Measurements from ENCODE around the gene DOC2B. TPM values are rescaled to one million over a fixed set of nuclear protein-coding genes. Genes with fewer than 3 reads are reported as not detected.
A peak's percentile ranks its signal among the peaks of the same experiment; 100 is the strongest.

The DOC2B gene
- total RNA-seq, 1 donor from 2014 or later = 29.7 TPM

DNA sequence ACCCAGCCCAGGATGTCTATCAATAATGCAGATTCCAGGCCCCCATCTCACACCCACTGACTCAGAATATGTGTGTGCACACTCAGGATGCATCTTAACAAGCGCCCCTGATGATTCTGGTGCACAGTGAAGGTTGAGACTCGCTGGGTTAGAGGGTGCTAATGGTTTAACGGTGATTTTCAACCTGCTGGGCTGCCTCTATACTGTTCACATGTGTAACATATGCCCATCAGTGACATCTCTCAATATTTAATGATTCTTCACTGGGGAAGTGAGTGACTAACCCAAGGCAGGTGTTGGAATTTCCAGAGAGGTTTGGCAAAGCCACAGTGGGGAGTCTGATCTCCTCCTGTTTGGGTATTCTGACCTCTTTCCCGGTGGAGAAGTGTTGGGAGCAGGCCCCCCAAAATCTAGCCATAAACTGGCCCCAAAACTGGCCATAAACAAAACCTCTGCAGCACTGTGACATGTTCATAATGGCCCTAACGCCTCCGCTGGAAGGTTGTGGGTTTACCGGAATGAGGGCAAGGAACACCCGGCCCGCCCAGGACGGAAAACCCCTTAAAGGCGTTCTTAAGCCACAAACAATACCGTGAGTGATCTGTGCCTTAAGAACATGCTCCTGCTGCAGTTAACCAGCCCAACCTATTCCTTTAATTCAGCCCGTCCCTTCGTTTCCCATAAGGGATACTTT is 4.1 kb upstream of the DOC2B start:
- no peak for DNase-seq (ENCODE audit: low read depth)
- TF ChIP-seq, protein P1, sequence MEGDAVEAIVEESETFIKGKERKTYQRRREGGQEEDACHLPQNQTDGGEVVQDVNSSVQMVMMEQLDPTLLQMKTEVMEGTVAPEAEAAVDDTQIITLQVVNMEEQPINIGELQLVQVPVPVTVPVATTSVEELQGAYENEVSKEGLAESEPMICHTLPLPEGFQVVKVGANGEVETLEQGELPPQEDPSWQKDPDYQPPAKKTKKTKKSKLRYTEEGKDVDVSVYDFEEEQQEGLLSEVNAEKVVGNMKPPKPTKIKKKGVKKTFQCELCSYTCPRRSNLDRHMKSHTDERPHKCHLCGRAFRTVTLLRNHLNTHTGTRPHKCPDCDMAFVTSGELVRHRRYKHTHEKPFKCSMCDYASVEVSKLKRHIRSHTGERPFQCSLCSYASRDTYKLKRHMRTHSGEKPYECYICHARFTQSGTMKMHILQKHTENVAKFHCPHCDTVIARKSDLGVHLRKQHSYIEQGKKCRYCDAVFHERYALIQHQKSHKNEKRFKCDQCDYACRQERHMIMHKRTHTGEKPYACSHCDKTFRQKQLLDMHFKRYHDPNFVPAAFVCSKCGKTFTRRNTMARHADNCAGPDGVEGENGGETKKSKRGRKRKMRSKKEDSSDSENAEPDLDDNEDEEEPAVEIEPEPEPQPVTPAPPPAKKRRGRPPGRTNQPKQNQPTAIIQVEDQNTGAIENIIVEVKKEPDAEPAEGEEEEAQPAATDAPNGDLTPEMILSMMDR (conservative IDR thresholded peaks at IDR 0.05; ENCODE audit: low read depth, low read length) = no peak

DNA sequence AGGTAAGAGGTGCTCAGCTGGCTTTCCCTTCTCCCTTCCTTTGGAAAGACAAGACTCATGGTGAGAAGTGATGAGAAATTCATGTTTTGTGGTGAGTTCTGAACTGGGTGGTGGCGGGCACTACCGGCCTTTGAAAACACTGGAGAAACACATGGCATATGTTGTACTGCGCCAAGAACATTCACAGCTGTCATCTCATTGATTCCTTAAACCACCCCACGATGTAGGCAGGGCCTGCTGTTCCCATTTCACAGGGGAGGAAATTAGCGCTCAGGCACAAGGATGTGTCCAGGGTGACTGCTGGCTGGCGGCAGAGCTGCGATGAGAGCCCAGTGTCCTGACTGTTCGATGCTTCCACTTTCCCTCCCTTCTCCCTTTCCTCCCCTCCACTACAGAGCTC is 1.6 kb upstream of the DOC2B start:
- H3K4me3 ChIP-seq (ENCODE audit: low read depth, low read length) = no peak overlapping the region
- no peak for DNase-seq (ENCODE audit: low read depth)
- TF ChIP-seq, protein P1 (conservative IDR thresholded peaks at IDR 0.05; ENCODE audit: low read depth, low read length) = no peak

More for the DNA sequence above, 4.1 kb upstream of the DOC2B start:
- H3K4me3 ChIP-seq (ENCODE audit: low read depth, low read length) = no peak overlapping the region

- TF ChIP-seq, protein P1 (conservative IDR thresholded peaks at IDR 0.05; ENCODE audit: low read depth, low read length) = no peak
- peak overlapping the region; percentile 44 for H3K4me3 ChIP-seq (ENCODE audit: low read depth, low read length)
- no peak for DNase-seq (ENCODE audit: low read depth)
Measured at GRCh38 chr17:182050-182751, 751 bp upstream of the DOC2B start.

GRCh38 chr17:180381-181244 is 837 bp downstream of the DOC2B start:
- no peak for DNase-seq (ENCODE audit: low read depth)
- H3K4me3 ChIP-seq (ENCODE audit: low read depth, low read length) = peak overlapping the region; percentile 59
- TF ChIP-seq, protein P1 (conservative IDR thresholded peaks at IDR 0.05; ENCODE audit: low read depth, low read length) = no peak

DNA sequence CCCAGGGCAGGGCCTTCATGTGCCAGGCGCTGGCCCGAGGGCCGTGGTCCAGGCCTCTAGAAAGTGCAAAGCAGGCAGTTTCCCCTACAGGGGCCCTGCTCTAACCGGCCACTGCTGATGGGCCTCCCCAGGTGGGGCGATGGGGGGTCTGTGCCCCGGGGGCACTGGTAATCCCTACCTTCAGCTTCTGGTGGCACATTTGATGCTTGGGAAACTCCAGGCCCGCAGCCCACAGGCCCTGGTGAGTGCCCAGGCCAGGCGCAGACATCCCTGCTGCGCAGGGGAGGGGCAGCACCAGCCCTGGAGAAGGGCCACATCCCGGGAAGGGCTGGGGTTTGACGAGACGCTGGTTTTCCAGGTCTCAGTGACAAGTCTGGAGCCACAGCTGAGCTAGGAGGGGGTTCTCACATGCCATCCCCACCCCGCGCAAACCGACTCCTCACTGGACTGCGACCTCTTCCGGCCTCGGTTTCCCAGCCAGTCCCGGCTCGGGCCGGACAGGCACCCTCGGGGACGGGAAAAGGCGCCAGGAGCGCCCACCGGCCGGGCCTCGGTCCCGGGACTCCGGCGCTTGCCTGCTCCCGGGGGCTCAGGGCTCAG is 1.6 kb downstream of the DOC2B start:
- no peak for DNase-seq (ENCODE audit: low read depth)
- TF ChIP-seq, protein P1 (conservative IDR thresholded peaks at IDR 0.05; ENCODE audit: low read depth, low read length) = no peak
- H3K4me3 ChIP-seq (ENCODE audit: low read depth, low read length) = peak overlapping the region; percentile 59

GRCh38 chr17:179066-179432 is 2.4 kb downstream of the DOC2B start:
- TF ChIP-seq, protein P1 (conservative IDR thresholded peaks at IDR 0.05; ENCODE audit: low read depth, low read length) = no peak
- no peak for DNase-seq (ENCODE audit: low read depth)
- peak overlapping the region; percentile 59 for H3K4me3 ChIP-seq (ENCODE audit: low read depth, low read length)
